HG02588 (cell line): Measurements from ENCODE around the gene GOLM1.
"Not testable (repeated sequence)": the region's sequence is repeated elsewhere in the genome, so short reads cannot be mapped to it uniquely, and the experiment has no call there.

Experiments
- ATAC-seq: cut with Tn5 transposase; IDR thresholded peaks from one replicate; pipeline ENCODE4 v1.9.1; 2021; ENCODE audit warnings: mild to moderate bottlenecking, moderate library complexity; ENCODE audit not compliant: unreplicated experiment

GOLM1 gene

DNA sequence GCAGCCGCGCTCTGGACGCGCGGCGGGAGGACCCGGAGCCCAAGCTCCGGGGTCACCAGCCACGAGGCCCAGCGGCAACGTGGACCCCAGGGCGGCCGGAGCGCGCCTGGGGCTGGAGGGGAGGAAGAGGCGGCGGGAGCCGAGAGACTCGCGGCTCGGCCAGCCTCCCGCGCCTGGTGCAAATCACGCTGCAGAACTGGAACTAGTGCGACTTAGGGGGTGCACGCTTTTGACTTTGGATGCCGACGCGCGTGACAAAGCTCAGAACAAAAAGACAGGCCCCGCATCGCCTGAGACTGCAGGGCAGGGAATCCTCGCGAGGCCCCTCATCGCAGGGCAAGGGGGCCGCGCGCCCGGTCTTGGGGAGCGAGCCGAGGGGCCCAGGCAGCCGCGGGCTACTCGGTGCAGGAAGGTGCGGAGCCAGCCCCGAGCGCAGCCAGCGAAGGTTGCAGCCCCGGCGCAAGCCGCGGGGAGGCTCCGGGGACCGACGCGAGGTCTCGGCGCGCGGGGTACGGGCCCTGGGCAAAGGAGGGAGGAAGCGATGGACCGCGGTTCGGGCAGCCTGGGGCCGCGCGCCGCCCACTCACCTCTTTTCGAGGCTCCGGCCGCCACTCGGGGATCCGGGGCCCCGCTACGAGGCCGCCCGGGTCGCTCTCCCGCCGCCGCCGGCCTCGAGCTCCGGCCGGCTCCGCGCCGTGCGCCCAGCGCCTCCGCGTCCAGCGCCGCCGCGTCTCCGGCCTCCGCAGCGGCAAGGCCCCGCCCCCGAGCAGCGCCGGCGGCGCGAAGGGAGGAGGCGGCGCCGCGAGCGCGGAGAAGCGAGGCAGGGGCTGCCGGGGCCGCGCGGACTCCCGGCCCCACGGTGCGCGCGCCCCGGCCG is at the start of gene GOLM1:
Gene GOLM1 (minus strand): TSS at position 735 of the 877 bp plus-strand sequence. CDS start 20,238 bp downstream, outside the sequence.
- ATAC-seq, result peak; percentile 67

DNA sequence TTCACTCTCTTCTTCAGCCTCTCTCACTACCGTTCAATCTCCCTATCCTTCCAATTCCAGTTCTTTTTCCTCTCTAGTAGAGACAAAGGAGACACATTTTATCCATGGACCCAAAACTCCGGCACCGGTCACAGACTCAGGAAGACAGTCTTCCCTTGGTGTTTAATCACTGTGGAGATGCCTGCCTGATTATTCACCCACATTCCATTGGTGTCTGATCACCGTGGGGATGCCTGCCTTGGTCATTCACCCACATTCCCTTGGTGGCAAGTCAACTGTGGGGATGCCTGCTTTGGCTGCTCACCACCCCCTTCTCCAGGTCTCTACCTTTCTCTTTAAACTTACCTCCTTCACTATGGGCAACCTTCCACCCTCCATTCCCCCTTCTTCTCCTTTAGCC is 47.3 kb upstream of the GOLM1 start:
- not testable (repeated sequence) for ATAC-seq

- not testable (repeated sequence) for ATAC-seq
Measured at GRCh38 chr9:86145960-86146359, 46.6 kb upstream of the GOLM1 start.

GRCh38 chr9:86142973-86143372 is 43.6 kb upstream of the GOLM1 start:
- ATAC-seq, result no peak

DNA sequence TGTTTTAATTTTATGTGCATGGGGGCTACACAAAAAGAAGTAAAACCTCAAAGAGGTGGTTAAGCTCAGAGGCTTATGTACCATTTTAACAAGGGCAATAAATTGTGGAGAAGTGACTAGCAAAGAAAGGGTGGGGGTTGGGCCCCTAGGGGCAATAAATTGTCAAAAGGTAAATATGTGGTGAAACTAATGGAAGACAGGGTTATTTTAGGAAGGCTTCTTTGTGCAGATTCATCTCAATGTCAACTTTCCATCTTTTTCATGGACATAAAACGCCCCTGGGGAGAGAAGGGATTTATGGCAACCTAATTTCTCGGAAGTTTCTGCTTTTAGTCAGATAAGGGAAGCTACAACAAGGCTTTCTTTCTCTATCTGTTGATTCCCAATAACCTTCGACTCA is 42.5 kb upstream of the GOLM1 start:
- ATAC-seq, result no peak

DNA sequence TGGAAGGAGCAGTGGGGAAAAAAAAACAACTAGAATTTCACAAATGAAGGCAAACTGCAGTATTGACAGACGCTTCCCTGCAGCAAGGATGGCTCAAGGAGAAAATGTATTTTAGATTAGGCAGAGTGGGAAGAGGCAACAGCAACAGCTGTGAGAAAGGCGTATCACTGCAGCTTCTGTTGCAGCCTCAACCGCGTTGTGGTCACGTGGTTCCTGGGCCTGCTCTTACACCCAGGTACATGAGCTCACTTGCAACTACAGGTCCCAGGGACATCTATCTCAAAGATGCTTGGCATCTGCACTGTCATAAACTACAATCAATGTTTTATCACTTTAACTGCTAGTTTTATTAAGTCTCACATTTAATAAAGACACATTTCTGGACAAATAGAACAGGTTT is 36.0 kb upstream of the GOLM1 start:
- ATAC-seq, result no peak

DNA sequence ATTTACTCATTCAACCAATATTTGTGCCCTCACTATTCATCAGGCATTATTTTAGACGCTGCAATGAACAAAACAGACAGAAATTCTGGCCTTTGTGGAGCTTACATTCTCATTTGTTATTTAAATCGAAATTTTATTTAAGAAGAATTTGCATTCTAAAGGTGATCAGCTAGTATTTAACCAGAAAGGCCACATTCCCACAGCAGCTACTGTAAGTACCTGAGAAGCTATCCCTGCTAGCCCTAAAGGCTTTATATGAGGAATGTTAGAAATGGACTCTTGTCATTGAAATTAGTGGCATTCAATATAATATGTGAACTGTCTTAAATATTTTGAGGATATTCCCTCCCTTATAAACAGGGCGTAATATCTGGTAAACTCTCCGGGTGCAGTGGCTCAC is 35.0 kb upstream of the GOLM1 start:
- ATAC-seq, result no peak

DNA sequence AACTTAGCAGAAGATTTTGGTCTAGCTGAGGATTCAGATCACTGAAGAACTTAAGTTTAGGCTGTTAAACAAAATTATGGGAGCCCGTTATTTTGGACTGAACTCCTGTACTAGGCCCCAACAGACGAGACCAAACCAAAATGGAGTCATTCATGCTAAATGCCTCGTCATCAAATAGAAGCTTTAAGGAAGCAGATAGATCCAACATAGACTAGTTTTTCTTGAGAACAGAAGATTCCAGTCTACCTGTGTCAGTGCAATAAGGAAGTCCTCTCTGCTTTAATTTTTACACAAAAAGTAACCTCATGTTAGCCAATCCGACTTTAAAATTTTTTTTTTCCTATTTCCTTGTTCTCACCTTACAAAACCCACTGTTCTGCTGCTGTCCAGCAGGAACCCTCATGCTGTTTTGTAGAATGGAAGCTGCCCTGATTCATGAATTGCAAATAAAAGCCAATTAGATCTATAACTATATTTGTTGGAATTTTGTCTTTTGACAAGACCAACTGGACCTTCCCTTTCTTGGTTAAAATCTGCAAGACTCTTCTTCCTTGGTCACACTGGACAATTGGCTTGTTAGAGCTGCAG is 29.0 kb upstream of the GOLM1 start:
- ATAC-seq, result no peak

- no peak for ATAC-seq
Measured at GRCh38 chr9:86126998-86127972, 27.9 kb upstream of the GOLM1 start.

GRCh38 chr9:86122311-86122710 is 23.0 kb upstream of the GOLM1 start:
- no peak for ATAC-seq

DNA sequence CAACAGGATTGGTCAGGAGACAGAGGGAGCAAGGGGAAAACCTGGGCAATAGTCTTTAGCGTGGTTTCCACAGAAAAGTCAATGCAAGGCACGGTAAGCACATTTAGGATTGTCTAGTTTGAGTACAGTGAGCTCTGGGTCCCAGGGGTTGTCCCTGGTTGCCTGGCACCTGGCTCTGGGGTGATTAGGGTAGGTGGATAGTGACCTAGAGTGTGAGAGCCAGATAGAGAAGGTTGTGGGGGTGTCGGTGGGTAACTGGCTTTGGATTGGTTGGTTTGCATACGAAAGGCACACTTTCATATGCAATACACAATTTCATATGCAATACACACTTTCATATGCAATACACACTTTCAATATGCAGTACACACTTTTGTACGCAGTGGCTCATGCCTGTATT is 20.1 kb upstream of the GOLM1 start:
- ATAC-seq, result no peak

GRCh38 chr9:86116425-86116824 is 17.1 kb upstream of the GOLM1 start:
- no peak for ATAC-seq

- ATAC-seq, result no peak
Measured at GRCh38 chr9:86115886-86116285, 16.5 kb upstream of the GOLM1 start.

DNA sequence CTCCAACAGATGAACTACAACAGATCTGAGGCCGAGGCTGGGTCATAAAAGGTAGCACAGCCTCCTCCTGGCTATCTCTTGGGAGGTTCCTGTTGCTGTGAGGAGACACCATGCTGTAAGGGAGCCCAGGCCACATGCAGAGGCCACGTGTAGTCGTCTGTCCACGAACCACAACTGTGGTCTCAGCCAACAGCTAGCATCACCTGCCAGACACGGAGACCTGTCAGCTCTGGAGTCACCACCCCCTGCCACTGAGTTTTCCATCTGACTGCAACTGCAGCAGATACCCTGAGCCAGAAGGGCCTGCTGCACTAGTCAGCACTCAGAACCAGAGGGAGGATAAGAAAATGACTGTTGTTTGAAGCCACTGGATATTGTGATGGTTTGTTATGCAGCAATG is 12.7 kb upstream of the GOLM1 start:
- ATAC-seq, result no peak

DNA sequence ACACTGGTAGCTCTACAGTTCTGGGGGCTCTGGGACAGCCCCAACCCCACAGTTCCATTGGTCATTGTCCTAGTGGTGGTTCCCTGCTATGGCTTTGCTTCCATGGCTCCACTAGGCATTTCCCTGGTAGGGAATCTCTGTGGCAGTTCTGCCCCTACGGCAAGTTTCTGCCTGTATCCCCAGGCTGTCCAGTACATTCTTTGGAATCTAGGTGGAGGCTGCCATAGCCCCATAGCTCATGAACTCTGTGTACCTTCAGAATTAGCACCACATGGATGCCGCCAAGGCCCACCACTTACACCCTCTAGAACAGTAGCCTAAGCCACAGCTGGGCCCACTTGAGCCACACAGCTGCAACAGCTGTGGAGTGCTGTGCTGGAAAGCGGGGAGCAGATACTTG is 3.3 kb upstream of the GOLM1 start:
- ATAC-seq, result no peak

DNA sequence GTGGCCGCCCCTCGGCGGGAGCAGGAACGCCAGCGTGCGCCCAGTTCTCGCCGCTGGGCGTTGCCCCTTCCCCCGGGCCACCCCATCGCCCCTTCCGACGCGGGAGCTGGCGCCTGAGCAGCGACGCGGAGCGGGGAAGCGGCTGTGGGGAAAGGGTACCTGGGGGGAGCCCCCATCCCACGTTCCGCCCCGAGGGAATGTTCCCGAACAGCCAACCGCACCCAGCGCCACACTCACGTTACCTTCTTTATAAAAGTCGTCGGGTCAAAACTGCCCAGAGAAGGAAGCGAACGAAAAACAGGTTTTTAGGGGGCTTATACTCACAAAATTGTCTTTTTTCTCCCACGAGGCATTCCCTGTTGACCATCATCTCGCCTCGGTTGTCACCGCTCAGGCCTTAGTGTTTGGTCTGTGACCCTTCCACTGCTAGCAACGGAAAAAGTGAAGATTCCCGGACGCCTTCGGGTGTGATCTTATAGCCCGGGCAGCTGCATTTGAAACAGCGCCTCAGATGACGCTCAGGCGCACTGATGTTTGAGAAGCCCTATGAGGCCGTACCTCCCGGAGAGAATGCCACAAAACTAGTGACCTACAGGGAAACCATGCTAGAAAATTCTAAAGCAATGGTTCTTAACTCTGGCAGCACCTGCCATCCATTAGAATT is 475 bp upstream of the GOLM1 start:
- ATAC-seq, result no peak

DNA sequence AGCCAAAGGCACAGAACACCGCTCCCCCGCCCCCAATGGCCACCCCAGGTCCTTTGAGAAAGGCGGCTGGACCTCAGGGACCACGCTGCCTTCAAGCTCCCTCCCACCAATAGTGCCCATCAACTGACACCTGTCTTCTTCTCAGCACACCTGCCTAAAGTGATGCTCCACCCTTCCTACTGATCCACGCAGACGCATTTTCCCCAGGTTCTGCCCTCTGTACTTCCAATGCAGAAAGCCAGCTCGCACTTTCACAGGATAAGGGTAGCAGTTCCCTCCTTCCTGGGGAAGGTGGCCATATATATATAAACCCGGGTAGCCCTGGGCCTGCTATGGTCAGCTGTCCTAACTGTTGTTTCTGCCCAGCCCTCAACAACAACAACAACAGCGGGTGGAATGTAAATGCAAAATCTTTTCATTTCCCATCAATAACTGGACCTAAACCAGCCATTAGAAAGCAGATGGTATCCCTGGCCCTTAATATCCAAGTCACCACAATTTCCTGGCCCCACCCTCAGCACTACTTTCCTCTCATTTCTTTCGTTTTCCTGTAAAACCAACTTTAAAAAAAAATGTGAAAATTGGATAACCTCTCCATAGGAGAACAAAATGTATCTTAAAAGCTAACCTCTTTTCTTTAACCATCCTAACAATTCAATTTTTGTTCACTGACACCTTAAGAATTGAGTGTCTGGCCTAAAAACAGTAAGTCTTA is 1.7 kb downstream of the GOLM1 start:
- ATAC-seq, result no peak

GRCh38 chr9:86096386-86096785 is 3.0 kb downstream of the GOLM1 start:
- ATAC-seq, result no peak

- ATAC-seq, result peak; percentile 46
Measured at GRCh38 chr9:86093788-86094555, 5.4 kb downstream of the GOLM1 start.
